Myocyte (in vitro differentiated cells): ENCODE results near the gene JOSD2. TPM values are rescaled to one million over a fixed set of nuclear protein-coding genes. Genes with fewer than 3 reads are reported as not detected.

Experiments used
- DNase-seq: peaks from one replicate; pipeline ENCODE4 v3.0.0-alpha.2; 2012; ENCODE audit warnings: low read depth
- total RNA-seq: library from RNA; depleted of rRNA; stranded (reverse); fragments of >200 nt; gene quantifications from 2 replicates; pipeline ENCODE4 v1.2.3, GENCODE V29; 2014

JOSD2 gene
- total RNA-seq, 1 donor from 2014 or later, result 29.8 TPM

- no peak for DNase-seq
These were observed 3.6 kb upstream of the JOSD2 start for GRCh38 chr19:50514346-50515167.

- DNase-seq, result no peak
These were observed 2.9 kb upstream of the JOSD2 start, which contains the start of gene ASPDH for GRCh38 chr19:50513746-50514345. Gene ASPDH (minus strand): TSS chr19:50513913. CDS start chr19:50513823, 90 bp downstream.

- DNase-seq, result no peak
These were observed 2.2 kb upstream of the JOSD2 start for GRCh38 chr19:50512999-50513745.

- no peak for DNase-seq
These were observed 1.4 kb upstream of the JOSD2 start for GRCh38 chr19:50512112-50512998.

- DNase-seq, result no peak
These were observed 307 bp downstream of the JOSD2 start for GRCh38 chr19:50510700-50511068.

GRCh38 chr19:50510121-50510670 is 795 bp downstream of the JOSD2 start:
- DNase-seq, result peak; percentile 10

GRCh38 chr19:50509366-50509765 is 1.6 kb downstream of the JOSD2 start:
- DNase-seq, result no peak

GRCh38 chr19:50508843-50509190 is 2.2 kb downstream of the JOSD2 start:
- no peak for DNase-seq

- DNase-seq, result no peak
These were observed 3.6 kb downstream of the JOSD2 start for GRCh38 chr19:50507376-50507775.

- no peak for DNase-seq
These were observed 4.3 kb downstream of the JOSD2 start for GRCh38 chr19:50506700-50507099.

GRCh38 chr19:50505856-50506611 is 5.0 kb downstream of the JOSD2 start:
- DNase-seq, result no peak

- DNase-seq, result peak; percentile 71
These were observed 9.2 kb downstream of the JOSD2 start for GRCh38 chr19:50501568-50502475.

GRCh38 chr19:50501186-50501567 is 9.8 kb downstream of the JOSD2 start:
- DNase-seq, result peak; percentile 27

GRCh38 chr19:50500753-50501151 is 10.2 kb downstream of the JOSD2 start:
- no peak for DNase-seq

GRCh38 chr19:50500060-50500752 is 10.8 kb downstream of the JOSD2 start:
- DNase-seq, result peak; percentile 97

GRCh38 chr19:50498219-50499056 is 12.6 kb downstream of the JOSD2 start:
- peak; percentile 21 for DNase-seq

- DNase-seq, result no peak
These were observed 14.0 kb downstream of the JOSD2 start for GRCh38 chr19:50497022-50497405.
